HCT116 (cell line): ENCODE measurements around the gene AP2S1. TPM values are rescaled to one million over a fixed set of nuclear protein-coding genes. Genes with fewer than 3 reads are reported as not detected.
"Not testable (repeated sequence)": the region's sequence is repeated elsewhere in the genome, so short reads cannot be mapped to it uniquely, and the experiment has no call there.

Experiments used
- ATAC-seq: fragments of 200-7000 bp; cut with Tn5 transposase; 2 replicates; pipeline ENCODE4 v1.9.1; 2020; ENCODE audit warnings: mild to moderate bottlenecking, moderate library complexity
- BruUV-seq: library from RNA; stranded (reverse); fragments of 400-500 nt; replicated peaks from 2 replicates; lab custom pipeline; 2021; lab: Mats Ljungman, UMichigan
- CTCF ChIA-PET: fragments of 300-600 bp; sonication (Branson Sonifier 250); formaldehyde crosslinking; loops from one replicate; lab custom pipeline; 2021; ENCODE audit warnings: antibody characterized with exemption; lab: Charles Lee
- POLR2A ChIA-PET: fragments of 300-600, 350-600 bp; sonication (Branson Sonifier 250); formaldehyde crosslinking; loops from one replicate; lab custom pipeline; 2021; ENCODE audit warnings: antibody characterized with exemption; lab: Charles Lee
- RAD21 ChIA-PET, 2 experiments: fragments of 300-600 bp; sonication (Branson Sonifier 250); formaldehyde crosslinking; loops; one replicate each; lab custom pipeline; 2023; ENCODE audit warnings: low total read pairs in 2 of 2; ENCODE audit not compliant: uncharacterized antibody in 2 of 2, unreplicated experiment in 2 of 2, low non-redundant PET in 1 of 2; lab: Charles Lee
- DNase-seq: peaks from one replicate; pipeline ENCODE4 v3.0.0-alpha.2; 2010; ENCODE audit warnings: low read depth, low spot score
- H2AFZ ChIP-seq: fragments of 200-600 bp; shearing (Covaris generic), sonication (generic); 2 replicates; pipeline ENCODE4 v1.6.1; 2017; ENCODE audit warnings: low read depth, mixed run types, mixed read lengths, antibody characterized with exemption, low read length; ENCODE audit not compliant: poor library complexity, severe bottlenecking
- H3K27ac ChIP-seq: 2 replicates; pipeline ENCODE4 v1.5.1; 2012; ENCODE audit warnings: low read depth, low read length
- H3K27me3 ChIP-seq: fragments of 200-600 bp; sonication (generic); 2 replicates; pipeline ENCODE4 v1.6.1; 2016; ENCODE audit warnings: mixed run types, low read length, mixed read lengths; ENCODE audit not compliant: insufficient read depth
- H3K36me3 ChIP-seq, 2 experiments: fragments of 200-500 bp in 1 of 2; fragments of 200-600 bp in 1 of 2; sonication (Bioruptor generic) in 1 of 2; sonication (generic) in 1 of 2; 2 replicates each; pipeline versions ENCODE4 v1.5.1 to v1.6.1; 2014 to 2016; ENCODE audit warnings: low read length in 2 of 2, inconsistent platforms in 1 of 2, mixed read lengths in 1 of 2, mixed run types in 1 of 2; ENCODE audit not compliant: insufficient read depth in 2 of 2, control insufficient read depth in 1 of 2
- H3K4me1 ChIP-seq, 2 experiments: fragments of 200-600 bp in 1 of 2; sonication (generic) in 1 of 2; 2 replicates each; pipeline versions ENCODE4 v1.5.1 to v1.6.1; 2012 to 2017; ENCODE audit warnings: low read length in 2 of 2, inconsistent platforms in 1 of 2, mild to moderate bottlenecking in 1 of 2, mixed read lengths in 1 of 2, mixed run types in 1 of 2, moderate library complexity in 1 of 2; ENCODE audit not compliant: insufficient read depth in 2 of 2, control insufficient read depth in 1 of 2
- H3K4me2 ChIP-seq: fragments of 200-600 bp; sonication (generic); 2 replicates; pipeline ENCODE4 v1.6.1; 2017; ENCODE audit warnings: mixed run types, low read length, mixed read lengths
- H3K4me3 ChIP-seq, 2 experiments: fragments of 200-600 bp in 1 of 2; sonication (generic) in 1 of 2; replicated peaks in 1 of 2; 2 replicates each; pipeline ENCODE4 v1.5.1; 2011 to 2016; ENCODE audit warnings: low read length in 2 of 2, control low read depth in 1 of 2, low read depth in 1 of 2, mild to moderate bottlenecking in 1 of 2, mixed read lengths in 1 of 2, mixed run types in 1 of 2
- H3K79me2 ChIP-seq: fragments of 200-600 bp; sonication (generic); 2 replicates; pipeline ENCODE4 v1.6.1; 2017; ENCODE audit warnings: mild to moderate bottlenecking, mixed run types, low read length, moderate library complexity, mixed read lengths; ENCODE audit not compliant: insufficient read depth
- H3K9ac ChIP-seq: fragments of 200-600 bp; sonication (generic); 2 replicates; pipeline ENCODE4 v1.6.1; 2016; ENCODE audit warnings: low read length, mixed read lengths
- H3K9me2 ChIP-seq: fragments of 200-600 bp; sonication (generic), shearing (Covaris generic); 2 replicates; pipeline ENCODE4 v1.6.1; 2017; ENCODE audit warnings: mixed run types, mild to moderate bottlenecking, moderate library complexity; ENCODE audit not compliant: insufficient read depth
- H3K9me3 ChIP-seq, 2 experiments: fragments of 200-500 bp in 1 of 2; fragments of 200-600 bp in 1 of 2; sonication (Bioruptor generic) in 1 of 2; sonication (generic) in 1 of 2; 2 replicates each; pipeline ENCODE4 v1.6.1; 2014 to 2017; ENCODE audit warnings: low read length in 2 of 2, mixed read lengths in 2 of 2, inconsistent platforms in 1 of 2, low read depth in 1 of 2, mild to moderate bottlenecking in 1 of 2, mixed run types in 1 of 2, moderate library complexity in 1 of 2; ENCODE audit not compliant: control insufficient read depth in 1 of 2, insufficient read depth in 1 of 2
- H4K20me1 ChIP-seq: fragments of 200-600 bp; sonication (generic), shearing (Covaris generic); 2 replicates; pipeline ENCODE4 v1.6.1; 2017; ENCODE audit warnings: mixed run types, mild to moderate bottlenecking, moderate library complexity; ENCODE audit not compliant: insufficient read depth
- CBX3 ChIP-seq: IDR thresholded peaks from 2 replicates; pipeline ENCODE4 v1.6.1; 2012; ENCODE audit warnings: low read depth
- ELF1 ChIP-seq: IDR thresholded peaks from 2 replicates; pipeline ENCODE4 v1.6.1; 2012; ENCODE audit warnings: low read depth, borderline replicate concordance
- FOSL1 ChIP-seq: IDR thresholded peaks from 2 replicates; pipeline ENCODE4 v1.6.1; 2012; ENCODE audit warnings: low read depth
- POLR2A ChIP-seq: IDR thresholded peaks from 2 replicates; pipeline ENCODE4 v1.7.0; 2011; ENCODE audit warnings: borderline replicate concordance; ENCODE audit not compliant: insufficient read depth, insufficient read length; ENCODE audit errors: extremely low read depth
- RAD21 ChIP-seq: IDR thresholded peaks from 2 replicates; pipeline ENCODE4 v1.6.1; 2012; ENCODE audit warnings: low read depth, mild to moderate bottlenecking
- SIN3A ChIP-seq: IDR thresholded peaks from 2 replicates; pipeline ENCODE4 v1.6.1; 2012; ENCODE audit warnings: low read depth
- SRF ChIP-seq: IDR thresholded peaks from 2 replicates; pipeline ENCODE4 v1.6.1; 2012; ENCODE audit warnings: low read depth
- intact Hi-C: fragments of 100-400 bp; cut with micrococcal nuclease; formaldehyde crosslinking; loops from 2 replicates; pipeline ENCODE4 v1.10.0; 2022
- total RNA-seq: library from RNA; stranded (reverse); gene quantifications from one replicate; pipeline ENCODE4 v1.2.1, GENCODE V29; 2021; ENCODE audit not compliant: unreplicated experiment
- TF ChIP-seq, protein P1 (sequence below): IDR thresholded peaks from 2 replicates; pipeline ENCODE4 v1.6.1; 2012
- TF ChIP-seq, protein P2 (sequence below): IDR thresholded peaks from 2 replicates; pipeline ENCODE4 v1.6.1; 2012; ENCODE audit warnings: low read depth

The AP2S1 gene
- total RNA-seq, 1 experiment from 2014 or later = 296 TPM

GRCh38 chr19:46872967-46873366, 22.3 kb upstream of the AP2S1 start:
- POLR2A ChIA-PET = no interaction called here
- H4K20me1 ChIP-seq = 0 out of 2 replicates have a peak, but pooled peaks cover 5% of the 10 kb centered on the region
- H3K9me2 ChIP-seq = no peaks in the 10 kb centered on the region
- H3K4me2 ChIP-seq = no peak overlapping the region
- no peak overlapping the region for H3K9ac ChIP-seq
- TF ChIP-seq RAD21 (no peak), POLR2A (no peak), FOSL1 (no peak), ELF1 (no peak), CBX3 (no peak), SRF (no peak), SIN3A (no peak)
- TF ChIP-seq, protein P1, sequence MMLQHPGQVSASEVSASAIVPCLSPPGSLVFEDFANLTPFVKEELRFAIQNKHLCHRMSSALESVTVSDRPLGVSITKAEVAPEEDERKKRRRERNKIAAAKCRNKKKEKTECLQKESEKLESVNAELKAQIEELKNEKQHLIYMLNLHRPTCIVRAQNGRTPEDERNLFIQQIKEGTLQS = no peak
- TF ChIP-seq, protein P2, sequence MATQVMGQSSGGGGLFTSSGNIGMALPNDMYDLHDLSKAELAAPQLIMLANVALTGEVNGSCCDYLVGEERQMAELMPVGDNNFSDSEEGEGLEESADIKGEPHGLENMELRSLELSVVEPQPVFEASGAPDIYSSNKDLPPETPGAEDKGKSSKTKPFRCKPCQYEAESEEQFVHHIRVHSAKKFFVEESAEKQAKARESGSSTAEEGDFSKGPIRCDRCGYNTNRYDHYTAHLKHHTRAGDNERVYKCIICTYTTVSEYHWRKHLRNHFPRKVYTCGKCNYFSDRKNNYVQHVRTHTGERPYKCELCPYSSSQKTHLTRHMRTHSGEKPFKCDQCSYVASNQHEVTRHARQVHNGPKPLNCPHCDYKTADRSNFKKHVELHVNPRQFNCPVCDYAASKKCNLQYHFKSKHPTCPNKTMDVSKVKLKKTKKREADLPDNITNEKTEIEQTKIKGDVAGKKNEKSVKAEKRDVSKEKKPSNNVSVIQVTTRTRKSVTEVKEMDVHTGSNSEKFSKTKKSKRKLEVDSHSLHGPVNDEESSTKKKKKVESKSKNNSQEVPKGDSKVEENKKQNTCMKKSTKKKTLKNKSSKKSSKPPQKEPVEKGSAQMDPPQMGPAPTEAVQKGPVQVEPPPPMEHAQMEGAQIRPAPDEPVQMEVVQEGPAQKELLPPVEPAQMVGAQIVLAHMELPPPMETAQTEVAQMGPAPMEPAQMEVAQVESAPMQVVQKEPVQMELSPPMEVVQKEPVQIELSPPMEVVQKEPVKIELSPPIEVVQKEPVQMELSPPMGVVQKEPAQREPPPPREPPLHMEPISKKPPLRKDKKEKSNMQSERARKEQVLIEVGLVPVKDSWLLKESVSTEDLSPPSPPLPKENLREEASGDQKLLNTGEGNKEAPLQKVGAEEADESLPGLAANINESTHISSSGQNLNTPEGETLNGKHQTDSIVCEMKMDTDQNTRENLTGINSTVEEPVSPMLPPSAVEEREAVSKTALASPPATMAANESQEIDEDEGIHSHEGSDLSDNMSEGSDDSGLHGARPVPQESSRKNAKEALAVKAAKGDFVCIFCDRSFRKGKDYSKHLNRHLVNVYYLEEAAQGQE = no peak
- TF ChIP-seq, all 23 proteins: peak for 0
- Histone ChIP-seq H3K36me3 (no peaks in the 10 kb centered on the region), H3K79me2 (peaks cover 93% of the 10 kb centered on the region), H3K4me3 (no peak overlapping the region), H2AFZ (no peak overlapping the region), H3K27me3 (no peaks in the 10 kb centered on the region), H3K4me1 (peaks cover 39 to 50% of the 10 kb centered on the region in 2 experiments), H3K9me3 (no peaks in the 10 kb centered on the region), H3K27ac (no peak overlapping the region)
- no TSS peak for BruUV-seq
- intact Hi-C loops = no loop called here
- ATAC-seq (no peak), DNase-seq (no peak)
- ChIA-PET RAD21 (no interaction called here), CTCF (no interaction called here)

DNA sequence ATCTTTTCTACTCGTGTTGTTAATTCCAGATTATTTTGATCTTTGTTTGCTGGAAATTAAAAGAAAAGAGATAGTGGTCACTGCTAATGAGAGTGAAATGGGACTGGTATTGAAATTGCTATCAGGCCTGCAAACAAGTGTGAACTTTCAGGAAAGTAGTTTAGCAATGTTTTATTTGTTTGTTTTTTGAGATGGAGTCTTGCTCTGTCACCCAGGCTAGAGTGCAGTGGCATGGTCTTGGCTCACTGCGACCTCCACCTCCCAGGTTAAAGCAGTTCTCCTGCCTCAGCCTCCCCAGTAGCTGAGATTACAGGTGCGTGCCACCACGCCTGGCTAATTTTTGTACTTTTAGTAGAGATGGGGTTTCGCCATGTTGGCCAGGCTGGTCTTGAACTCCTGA, 20.5 kb upstream of the AP2S1 start:
- H3K27me3 ChIP-seq, RAD21 ChIA-PET, CTCF ChIA-PET, ATAC-seq, H3K36me3 ChIP-seq, H3K9me2 ChIP-seq, POLR2A ChIA-PET, H3K27ac ChIP-seq, H4K20me1 ChIP-seq, H3K9me3 ChIP-seq, DNase-seq, intact Hi-C loops, H2AFZ ChIP-seq, H3K4me2 ChIP-seq, BruUV-seq, H3K9ac ChIP-seq, H3K4me3 ChIP-seq: not testable (repeated sequence)
- peaks cover 46 to 49% of the 10 kb centered on the region in 2 experiments for H3K4me1 ChIP-seq
- H3K79me2 ChIP-seq = peaks cover 97% of the 10 kb centered on the region
